ENCODE results near the gene SHISA5.

DNA sequence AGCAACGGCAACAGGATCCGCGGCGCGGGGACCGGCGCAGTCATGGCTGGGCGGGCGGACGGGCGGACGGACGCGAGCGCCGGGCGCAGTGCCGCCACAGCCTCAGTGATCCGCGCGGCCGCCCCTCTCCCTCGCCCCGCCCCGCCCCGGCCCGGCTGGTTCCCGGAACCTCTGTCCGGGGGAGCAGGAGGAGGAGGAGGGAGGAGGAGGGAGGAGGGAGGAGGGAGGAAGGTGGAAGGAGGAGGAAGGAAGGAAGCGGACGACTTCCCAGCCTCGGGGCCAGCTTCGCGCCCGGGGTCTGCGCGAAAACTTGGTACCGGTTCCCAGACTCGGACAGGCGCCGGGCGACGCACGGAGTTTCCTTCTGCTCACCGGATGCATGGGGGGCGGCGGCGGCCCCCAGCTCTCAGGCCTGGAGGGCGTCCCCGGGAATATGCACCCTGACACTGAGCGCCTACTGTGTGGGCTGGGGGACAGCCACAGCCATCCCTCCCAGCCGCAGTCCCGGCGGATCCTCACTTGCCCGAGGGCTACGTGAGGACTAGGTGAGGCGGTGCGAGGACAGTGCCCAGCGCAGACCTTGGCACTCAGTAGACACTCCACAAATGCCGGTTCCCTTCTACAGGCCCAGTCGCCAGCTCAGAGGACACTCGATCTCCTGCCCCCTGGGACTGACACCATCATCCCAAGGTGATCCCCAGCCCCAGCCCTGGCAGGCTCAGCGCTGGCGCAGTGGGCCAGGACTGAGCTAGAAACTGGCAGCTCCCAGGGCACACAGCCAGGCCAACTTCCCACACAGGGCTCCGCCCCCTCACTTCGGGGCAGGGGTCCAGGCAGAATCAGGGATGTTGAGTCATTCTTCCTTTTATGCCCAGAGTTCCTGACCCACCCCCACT is at the start of gene SHISA5:
- TF ChIP-seq, protein P1, sequence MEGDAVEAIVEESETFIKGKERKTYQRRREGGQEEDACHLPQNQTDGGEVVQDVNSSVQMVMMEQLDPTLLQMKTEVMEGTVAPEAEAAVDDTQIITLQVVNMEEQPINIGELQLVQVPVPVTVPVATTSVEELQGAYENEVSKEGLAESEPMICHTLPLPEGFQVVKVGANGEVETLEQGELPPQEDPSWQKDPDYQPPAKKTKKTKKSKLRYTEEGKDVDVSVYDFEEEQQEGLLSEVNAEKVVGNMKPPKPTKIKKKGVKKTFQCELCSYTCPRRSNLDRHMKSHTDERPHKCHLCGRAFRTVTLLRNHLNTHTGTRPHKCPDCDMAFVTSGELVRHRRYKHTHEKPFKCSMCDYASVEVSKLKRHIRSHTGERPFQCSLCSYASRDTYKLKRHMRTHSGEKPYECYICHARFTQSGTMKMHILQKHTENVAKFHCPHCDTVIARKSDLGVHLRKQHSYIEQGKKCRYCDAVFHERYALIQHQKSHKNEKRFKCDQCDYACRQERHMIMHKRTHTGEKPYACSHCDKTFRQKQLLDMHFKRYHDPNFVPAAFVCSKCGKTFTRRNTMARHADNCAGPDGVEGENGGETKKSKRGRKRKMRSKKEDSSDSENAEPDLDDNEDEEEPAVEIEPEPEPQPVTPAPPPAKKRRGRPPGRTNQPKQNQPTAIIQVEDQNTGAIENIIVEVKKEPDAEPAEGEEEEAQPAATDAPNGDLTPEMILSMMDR (IDR thresholded peaks at IDR 0.05): no peak
- no peak for TF ChIP-seq POLR2A (IDR thresholded peaks at IDR 0.05)

Data from testis (tissue), 2 donors.